A549 (cell line): ENCODE measurements around the gene RPL22. TPM values are rescaled to one million over a fixed set of nuclear protein-coding genes. Genes with fewer than 3 reads are reported as not detected.

Experiments used
- ATAC-seq, 2 experiments: fragments of 200-7000 bp in 1 of 2; fragments of >200 bp in 1 of 2; cut with Nextera tagmentation in 1 of 2; cut with Tn5 transposase in 1 of 2; 3 replicates each; pipeline versions ENCODE4 v1.8.0 to v1.9.1; 2018 to 2020; ENCODE audit warnings: mild to moderate bottlenecking in 1 of 2, moderate library complexity in 1 of 2
- CTCF ChIA-PET: fragments of 300-600 bp; sonication (Branson Sonifier 250); formaldehyde crosslinking; extraction: SDS; loops from one replicate; lab custom pipeline; 2021; ENCODE audit warnings: antibody characterized with exemption, inconsistent platforms; lab: Yijun Ruan, JAX
- POLR2A ChIA-PET: fragments of 350-600 bp; formaldehyde crosslinking; extraction: SDS; loops from one replicate; lab custom pipeline; 2021; ENCODE audit warnings: antibody characterized with exemption, inconsistent platforms; lab: Yijun Ruan, JAX
- DNase-seq, 2 experiments: peaks; one replicate each; pipeline versions ENCODE4 v3.0.0 to v3.0.0-alpha.2; 2011 to 2016; ENCODE audit warnings: low read depth in 1 of 2, low spot score in 1 of 2
- FAIRE-seq: peaks from 2 replicates; lab custom pipeline; 2011; peaks lifted over from hg19 to GRCh38; lab: Jason Lieb, UNC
- H3K27ac ChIP-seq, 2 experiments: fragments of >200 bp; sonication (Bioruptor Twin); formaldehyde crosslinking; 3 replicates each; pipeline ENCODE4 v1.5.1; 2016 to 2017
- H3K4me1 ChIP-seq: fragments of >200 bp; sonication (Bioruptor Twin); formaldehyde crosslinking; 3 replicates; pipeline ENCODE4 v1.6.1; 2016
- H3K4me2 ChIP-seq: fragments of >200 bp; sonication (Bioruptor Twin); formaldehyde crosslinking; 3 replicates; pipeline ENCODE4 v1.6.1; 2016
- H3K4me3 ChIP-seq: fragments of >200 bp; sonication (Bioruptor Twin); formaldehyde crosslinking; 3 replicates; pipeline ENCODE4 v1.5.1; 2016
- H3K9me3 ChIP-seq: fragments of >200 bp; sonication (Bioruptor Twin); formaldehyde crosslinking; 3 replicates; pipeline ENCODE4 v1.6.1; 2016
- BCL3 ChIP-seq: fragments of >200 bp; sonication (Bioruptor Twin); formaldehyde crosslinking; IDR thresholded peaks from 3 replicates; pipeline ENCODE4 v1.6.1; 2016
- CBX8 ChIP-seq: fragments of 200-600 bp; sonication (generic); IDR thresholded peaks from 2 replicates; pipeline ENCODE4 v1.6.1; 2016
- CEBPB ChIP-seq, 2 experiments: fragments of >200 bp in 1 of 2; sonication (Bioruptor Twin) in 1 of 2; formaldehyde crosslinking in 1 of 2; IDR thresholded peaks; 2 replicates each; pipeline ENCODE4 v1.6.1; 2012 to 2016
- CHD2 ChIP-seq: fragments of 150-350 bp; IDR thresholded peaks from 2 replicates; pipeline ENCODE4 v1.6.1; 2014; ENCODE audit warnings: low read length; ENCODE audit not compliant: partially characterized antibody
- CHD4 ChIP-seq: fragments of 200-600 bp; sonication (generic); IDR thresholded peaks from 2 replicates; pipeline ENCODE4 v1.6.1; 2016; ENCODE audit warnings: antibody characterized with exemption, mild to moderate bottlenecking, borderline replicate concordance
- EHMT2 ChIP-seq: fragments of 200-600 bp; sonication (generic); IDR thresholded peaks from 2 replicates; pipeline ENCODE4 v1.6.1; 2016; ENCODE audit warnings: antibody characterized with exemption, low read depth, mild to moderate bottlenecking, moderate library complexity
- FOSB ChIP-seq: fragments of 250-450 bp; sonication (Bioruptor Pico); IDR thresholded peaks from 2 replicates; pipeline ENCODE4 v1.5.0; 2020; ENCODE audit warnings: mild to moderate bottlenecking, moderate library complexity
- FOSL2 ChIP-seq, 2 experiments: fragments of 450-650 bp in 1 of 2; fragments of >200 bp in 1 of 2; sonication (Bioruptor Twin) in 1 of 2; formaldehyde crosslinking; IDR thresholded peaks; 2 replicates each; pipeline versions ENCODE4 v1.5.0 to v1.6.1; 2016 to 2020; ENCODE audit warnings: mild to moderate bottlenecking in 1 of 2, moderate library complexity in 1 of 2
- FOXS1 ChIP-seq: fragments of 250-450 bp; sonication (Bioruptor Pico); IDR thresholded peaks from 2 replicates; pipeline ENCODE4 v1.5.0; 2020; ENCODE audit warnings: mild to moderate bottlenecking, moderate library complexity
- HEYL ChIP-seq: fragments of 250-450 bp; sonication (Bioruptor Pico); IDR thresholded peaks from 2 replicates; pipeline ENCODE4 v1.8.0; 2021; ENCODE audit warnings: mild to moderate bottlenecking, moderate library complexity
- HMGXB4 ChIP-seq: fragments of 250-450 bp; sonication (Bioruptor Pico); IDR thresholded peaks from 2 replicates; pipeline ENCODE4 v1.5.0; 2021; ENCODE audit warnings: mild to moderate bottlenecking, moderate library complexity, borderline replicate concordance
- HOXB5 ChIP-seq: fragments of 250-450 bp; sonication (Bioruptor Pico); IDR thresholded peaks from 2 replicates; pipeline ENCODE4 v1.5.0; 2020; ENCODE audit warnings: mild to moderate bottlenecking, moderate library complexity
- KDM1A ChIP-seq: fragments of 200-600 bp; sonication (generic); IDR thresholded peaks from 2 replicates; pipeline ENCODE4 v1.6.1; 2016; ENCODE audit warnings: low read depth, mild to moderate bottlenecking
- NFE2L2 ChIP-seq: fragments of 150-350 bp; conservative IDR thresholded peaks from 2 replicates; pipeline ENCODE4 v1.6.1; 2014; ENCODE audit warnings: low read length
- NPAS2 ChIP-seq: fragments of 250-450 bp; sonication (Bioruptor Pico); IDR thresholded peaks from 2 replicates; pipeline ENCODE4 v1.8.0; 2022; ENCODE audit warnings: mild to moderate bottlenecking, moderate library complexity, borderline replicate concordance
- PHF8 ChIP-seq: fragments of 200-600 bp; sonication (generic); IDR thresholded peaks from 2 replicates; pipeline ENCODE4 v1.6.1; 2016; ENCODE audit warnings: low read depth, mild to moderate bottlenecking, antibody characterized with exemption, moderate library complexity, borderline replicate concordance
- REST ChIP-seq: fragments of 200-600 bp; sonication (generic); IDR thresholded peaks from 2 replicates; pipeline ENCODE4 v1.6.1; 2016; ENCODE audit warnings: antibody characterized with exemption, mild to moderate bottlenecking, moderate library complexity
- RFX5 ChIP-seq: fragments of 450-650 bp; IDR thresholded peaks from 2 replicates; pipeline ENCODE4 v1.7.1; 2014; ENCODE audit warnings: antibody characterized with exemption, mild to moderate bottlenecking, moderate library complexity
- RNF2 ChIP-seq: fragments of 200-600 bp; sonication (generic); IDR thresholded peaks from 2 replicates; pipeline ENCODE4 v1.6.1; 2016; ENCODE audit warnings: low read depth, mild to moderate bottlenecking, antibody characterized with exemption, moderate library complexity, borderline replicate concordance
- TFCP2L1 ChIP-seq: fragments of 250-450 bp; sonication (Bioruptor Pico); IDR thresholded peaks from 2 replicates; pipeline ENCODE4 v1.5.0; 2021; ENCODE audit warnings: mild to moderate bottlenecking
- WGBS: methylation state at CpG from one replicate; pipeline ENCODE4 v1.1.6; 2017; ENCODE audit errors: missing lambda C conversion rate; 5-methylcytosine and 5-hydroxymethylcytosine counted together
- polyA plus RNA-seq, 4 experiments: library from polyadenylated mRNA; depleted of rRNA in 3 of 4; stranded (reverse); fragments of >200 nt; fragmentation: RNase III in 1 of 4; extraction: RNeasy Plus Mini Kit Qiagen cat#74134 plus additional on column Dnase treatment in 1 of 4; gene quantifications; 2 replicates in 3 of 4; 3 replicates in 1 of 4; pipeline ENCODE4 v1.2.3, GENCODE V29; 2011 to 2017
- TF ChIP-seq, protein P1 (sequence below): fragments of 450-650 bp; IDR thresholded peaks from 2 replicates; pipeline ENCODE4 v1.6.1; 2014; ENCODE audit warnings: antibody characterized with exemption
- TF ChIP-seq, protein P2 (sequence below): IDR thresholded peaks from 2 replicates; pipeline ENCODE4 v1.6.1; 2012

RPL22 gene
- polyA plus RNA-seq, 2 of the 4 experiments (the other 2 are of a cell fraction) = 373 to 377 TPM

GRCh38 chr1:6143395-6143794 lies 56.0 kb downstream of the RPL22 start:
- ChIA-PET CTCF (interaction anchor here (1.2 kb wide), 1 partner anchor 101 kb away, joined by 3 read pairs; no protein-coding TSS in a partner anchor), POLR2A (no interaction called here)
- H3K4me1 ChIP-seq = 0 out of 3 replicates have a peak, but pooled peaks cover 3% of the 10 kb centered on the region
- FAIRE-seq (no peak), ATAC-seq (no peak), DNase-seq (no peak)
- no peaks in the 10 kb centered on the region for H3K9me3 ChIP-seq
- no peak overlapping the region for H3K4me2 ChIP-seq
- no CpG with 5 or more reads among the region's 4 CpGs for WGBS
- TF ChIP-seq RNF2 (no peak), HEYL (CRISPR knock-in tag) (no peak), CBX8 (no peak), REST (no peak), BCL3 (no peak), CHD2 (no peak), CEBPB (IDR thresholded peaks at IDR 0.05) (no peak), CHD4 (no peak), KDM1A (no peak), TFCP2L1 (no peak), EHMT2 (no peak), NPAS2 (CRISPR knock-in tag) (no peak), FOSB (no peak), HMGXB4 (CRISPR knock-in tag) (no peak), HOXB5 (CRISPR knock-in tag) (no peak), RFX5 (no peak), FOSL2 (IDR thresholded peaks at IDR 0.05) (no peak), FOSL2 (CRISPR knock-in tag; IDR thresholded peaks at IDR 0.05) (no peak)
- TF ChIP-seq, protein P1, sequence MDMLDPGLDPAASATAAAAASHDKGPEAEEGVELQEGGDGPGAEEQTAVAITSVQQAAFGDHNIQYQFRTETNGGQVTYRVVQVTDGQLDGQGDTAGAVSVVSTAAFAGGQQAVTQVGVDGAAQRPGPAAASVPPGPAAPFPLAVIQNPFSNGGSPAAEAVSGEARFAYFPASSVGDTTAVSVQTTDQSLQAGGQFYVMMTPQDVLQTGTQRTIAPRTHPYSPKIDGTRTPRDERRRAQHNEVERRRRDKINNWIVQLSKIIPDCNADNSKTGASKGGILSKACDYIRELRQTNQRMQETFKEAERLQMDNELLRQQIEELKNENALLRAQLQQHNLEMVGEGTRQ = no peak
- H3K27ac ChIP-seq = no peak overlapping the region
- no peak overlapping the region for H3K4me3 ChIP-seq

DNA sequence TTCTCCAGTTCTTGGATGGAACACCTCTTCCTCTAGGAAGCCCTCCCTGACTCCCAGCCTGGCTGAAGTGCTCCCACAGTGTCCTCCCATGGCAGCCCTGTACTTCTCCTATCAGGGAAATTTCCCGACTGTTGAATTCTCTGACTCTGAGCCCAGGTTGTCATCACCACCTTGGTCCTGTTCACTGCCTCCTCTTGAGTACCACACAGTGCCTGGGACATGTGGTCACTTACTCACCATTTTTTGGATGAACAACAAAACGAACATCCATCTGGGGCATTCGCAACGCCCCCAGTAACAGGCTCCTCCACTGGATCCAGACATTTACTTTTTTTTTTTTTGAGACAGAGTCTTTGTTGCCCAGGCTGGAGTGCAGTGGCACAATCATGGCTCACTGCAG lies 56.7 kb downstream of the RPL22 start:
- CTCF ChIA-PET = no interaction called here
- FAIRE-seq = no peak
- Histone ChIP-seq H3K27ac (no peak overlapping the region), H3K4me3 (no peak overlapping the region), H3K4me1 (no peaks in the 10 kb centered on the region), H3K9me3 (no peaks in the 10 kb centered on the region), H3K4me2 (no peak overlapping the region)
- no peak for TF ChIP-seq NFE2L2
- TF ChIP-seq FOXS1 = no peak
- TF ChIP-seq PHF8 = no peak
- TF ChIP-seq, protein P2, sequence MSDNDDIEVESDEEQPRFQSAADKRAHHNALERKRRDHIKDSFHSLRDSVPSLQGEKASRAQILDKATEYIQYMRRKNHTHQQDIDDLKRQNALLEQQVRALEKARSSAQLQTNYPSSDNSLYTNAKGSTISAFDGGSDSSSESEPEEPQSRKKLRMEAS = no peak
- no peak for TF ChIP-seq CHD4
- TF ChIP-seq HEYL (CRISPR knock-in tag) = no peak
- no peak for ATAC-seq
- WGBS = 64% methylated on average over 4 of the region's 4 CpGs
- no peak for DNase-seq
- POLR2A ChIA-PET = no interaction called here
